Activated CD8-positive, alpha-beta T cell treated with anti-CD3 and anti-CD28 coated beads for 36 hours (primary cell): ENCODE measurements around the gene APOA1. TPM values are rescaled to one million over a fixed set of nuclear protein-coding genes. Genes with fewer than 3 reads are reported as not detected.

Experiments
- ATAC-seq: fragments of 200-7000 bp; cut with Tn5 transposase; one replicate; pipeline ENCODE4 v1.10.0; 2021; ENCODE audit warnings: mild to moderate bottlenecking, moderate library complexity
- CTCF ChIA-PET: fragments of 350-600 bp; sonication (Branson Sonifier 250); formaldehyde crosslinking; loops from one replicate; lab custom pipeline; 2021; ENCODE audit warnings: antibody characterized with exemption; lab: Charles Lee
- POLR2A ChIA-PET: fragments of 350-600 bp; sonication (Branson Sonifier 250); formaldehyde crosslinking; loops from one replicate; lab custom pipeline; 2021; ENCODE audit warnings: antibody characterized with exemption; lab: Charles Lee
- DNase-seq: peaks from one replicate; pipeline ENCODE4 v3.0.0-alpha.2; 2020
- H3K27ac Mint-ChIP-seq: one replicate; pipeline ENCODE4 v1.8.0; 2021; ENCODE audit warnings: mild to moderate bottlenecking, mixed read lengths
- H3K27me3 Mint-ChIP-seq: one replicate; pipeline ENCODE4 v1.8.0; 2021; ENCODE audit warnings: mixed read lengths
- H3K36me3 Mint-ChIP-seq: one replicate; pipeline ENCODE4 v1.8.0; 2021; ENCODE audit warnings: low read depth, mixed read lengths
- H3K4me1 Mint-ChIP-seq: one replicate; pipeline ENCODE4 v1.8.0; 2021; ENCODE audit warnings: low read depth, mixed read lengths
- H3K4me3 Mint-ChIP-seq: one replicate; pipeline ENCODE4 v1.8.0; 2021; ENCODE audit warnings: mild to moderate bottlenecking, moderate library complexity, mixed read lengths
- H3K9me3 Mint-ChIP-seq: one replicate; pipeline ENCODE4 v1.8.0; 2021; ENCODE audit warnings: mixed read lengths
- CTCF ChIP-seq: fragments of 200-600 bp; IDR thresholded peaks from one replicate; pipeline ENCODE4 v1.8.0; 2022; ENCODE audit warnings: antibody characterized with exemption, mild to moderate bottlenecking
- intact Hi-C: fragments of 100-400 bp; cut with micrococcal nuclease; formaldehyde crosslinking; loops from one replicate; pipeline ENCODE4 v1.10.0; 2022
- total RNA-seq, 2 experiments: library from RNA; stranded (reverse); gene quantifications; one replicate each; pipeline ENCODE4 v1.2.3, GENCODE V29; 2021

The APOA1 gene
- total RNA-seq, result not detected

DNA sequence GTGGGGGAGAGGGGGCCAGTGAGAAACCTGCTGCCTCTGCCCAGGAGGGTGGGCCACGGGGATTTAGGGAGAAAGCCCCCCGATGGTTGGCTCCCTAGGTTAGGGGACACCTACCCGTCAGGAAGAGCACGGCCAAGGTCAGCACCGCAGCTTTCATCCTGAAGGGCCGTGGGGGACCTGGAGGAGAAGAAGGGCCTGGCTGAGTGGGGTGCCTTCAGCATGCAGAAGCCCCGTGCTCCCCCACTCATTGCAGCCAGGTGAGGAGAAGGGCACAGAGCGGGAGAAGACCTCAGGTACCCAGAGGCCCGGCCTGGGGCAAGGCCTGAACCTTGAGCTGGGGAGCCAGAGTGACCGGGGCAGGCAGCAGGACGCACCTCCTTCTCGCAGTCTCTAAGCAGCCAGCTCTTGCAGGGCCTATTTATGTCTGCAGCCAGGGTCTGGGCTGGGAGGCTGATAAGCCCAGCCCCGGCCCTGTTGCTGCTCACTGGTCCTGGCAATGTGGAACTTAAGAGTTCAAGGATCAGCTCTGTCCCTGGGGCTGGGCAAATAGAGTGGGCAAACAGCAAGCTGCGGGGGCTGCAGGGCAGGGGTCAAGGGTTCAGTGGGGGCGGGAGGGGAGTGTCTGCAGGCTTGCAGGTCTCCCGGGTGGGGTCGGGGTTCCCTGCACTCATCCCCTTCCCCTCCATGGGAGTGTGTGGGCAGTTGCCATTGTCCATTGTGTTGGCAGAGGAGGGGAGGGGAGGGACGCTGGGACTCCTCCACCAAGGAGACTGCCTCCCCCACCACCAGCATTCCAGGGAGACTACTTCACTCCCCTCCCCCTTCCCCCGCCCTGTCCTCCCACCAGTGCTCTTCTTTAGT is at the start of gene APOA1:
APOA1 (minus strand) TSS at position 392 of the 861 bp plus-strand sequence; CDS start at position 157, 235 bp downstream.
- ATAC-seq, result no peak
- Mint-ChIP-seq H3K27ac (no peak within 1 kb of the TSS), H3K9me3 (no peaks in the 10 kb centered on the region), H3K4me1 (peaks cover 4% of the 10 kb centered on the region), H3K36me3 (no peaks in the 10 kb centered on the region), H3K4me3 (no peak within 1 kb of the TSS), H3K27me3 (no peaks in the 10 kb centered on the region)
- DNase-seq, result no peak
- ChIA-PET CTCF (interaction anchor here (1.0 to 4.3 kb wide), 8 partner anchors 15 to 308 kb away, joined by 3 to 167 read pairs (median 9); partner anchors contain the start of genes APOA5 and ZPR1), POLR2A (interaction anchor here (0.6 to 2.1 kb wide), 5 partner anchors 15 to 64 kb away, joined by 3 to 17 read pairs (median 3); partner anchors contain the start of gene BUD13)
- intact Hi-C loops, result loop anchor here (5.0 kb wide), 1 partner anchor 45 kb away; the partner anchor contains the start of gene APOA5
- TF ChIP-seq CTCF, result no peak

DNA sequence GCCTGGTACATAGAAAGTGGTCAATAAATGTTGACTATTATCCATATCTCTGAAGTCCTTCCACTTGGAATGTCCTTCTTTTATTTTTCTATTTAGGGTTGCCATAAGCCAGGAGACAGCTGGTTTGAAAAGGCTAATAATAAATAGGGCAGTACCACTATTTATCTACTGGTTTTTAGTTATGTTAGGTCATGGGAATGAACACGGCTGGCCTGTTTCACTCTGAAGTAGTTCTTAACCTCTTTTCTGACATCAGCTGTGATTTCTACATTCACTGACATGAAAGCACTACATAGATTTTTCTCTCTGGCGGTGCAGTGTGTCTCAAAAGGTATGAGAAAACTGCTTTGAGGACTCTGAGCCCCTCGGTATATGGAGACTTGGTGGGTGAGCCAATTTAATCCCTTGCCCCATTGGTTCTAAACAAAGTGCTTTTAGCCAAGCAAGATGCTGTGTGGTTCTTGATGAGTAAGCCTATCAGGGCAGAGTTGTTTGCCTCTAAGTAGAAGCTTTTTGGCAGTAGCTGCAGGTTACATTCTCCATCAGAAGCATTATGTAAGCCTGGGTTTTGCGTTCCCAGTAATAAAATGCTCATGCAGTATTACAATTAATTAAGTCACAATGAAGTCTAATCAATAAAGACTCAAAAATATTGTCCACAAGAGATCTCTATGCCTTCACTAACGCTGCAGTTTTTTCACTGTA is 48.7 kb upstream of the APOA1 start:
- Mint-ChIP-seq H3K9me3 (no peaks in the 10 kb centered on the region), H3K4me3 (no peak overlapping the region), H3K27ac (no peak overlapping the region), H3K4me1 (peaks cover 21% of the 10 kb centered on the region), H3K36me3 (no peaks in the 10 kb centered on the region), H3K27me3 (no peaks in the 10 kb centered on the region)
- ChIA-PET POLR2A (interaction anchor here (1.0 kb wide), 1 partner anchor 72 kb away, joined by 3 read pairs; no protein-coding TSS in a partner anchor), CTCF (interaction anchor here (1.7 to 2.0 kb wide), 2 partner anchors 50 to 220 kb away, joined by 7 to 9 read pairs; no protein-coding TSS in a partner anchor)
- DNase-seq, result no peak
- ATAC-seq, result no peak
- intact Hi-C loops, result no loop called here
- TF ChIP-seq CTCF, result no peak

GRCh38 chr11:116882386-116882785 is 45.0 kb upstream of the APOA1 start:
- TF ChIP-seq CTCF, result no peak
- intact Hi-C loops, result loop anchor here (5.0 kb wide), 1 partner anchor 215 kb away; the partner anchor contains the start of gene SIK3
- peak; percentile 80 for ATAC-seq
- Mint-ChIP-seq H3K36me3 (no peaks in the 10 kb centered on the region), H3K4me3 (no peak overlapping the region), H3K27me3 (no peaks in the 10 kb centered on the region), H3K4me1 (peaks cover 19% of the 10 kb centered on the region), H3K9me3 (no peaks in the 10 kb centered on the region), H3K27ac (no peak overlapping the region)
- POLR2A ChIA-PET, result no interaction called here
- DNase-seq, result peak; percentile 12
- CTCF ChIA-PET, result interaction anchor here (0.9 to 4.7 kb wide), 3 partner anchors 44 to 223 kb away, joined by 3 to 72 read pairs (median 5); no protein-coding TSS in a partner anchor

DNA sequence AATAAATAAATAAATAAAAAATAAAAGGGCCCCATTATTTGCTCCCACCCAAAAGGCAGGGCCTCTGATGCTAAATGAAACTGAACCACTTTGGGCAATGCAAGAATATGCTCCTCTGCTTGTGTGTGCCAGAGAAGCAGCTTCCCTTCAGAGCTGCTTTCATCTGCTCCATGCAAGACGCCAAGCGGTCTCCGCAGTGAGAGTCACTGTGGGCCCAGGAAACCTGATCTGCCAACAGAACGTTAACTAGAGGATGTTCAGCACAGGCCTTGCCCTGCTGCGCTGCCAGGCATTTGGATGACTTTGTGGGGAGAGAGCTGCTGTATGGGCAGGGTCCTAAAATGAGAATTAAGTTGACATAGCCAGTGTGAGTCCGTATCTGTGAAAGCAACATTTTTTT is 43.7 kb upstream of the APOA1 start:
- Mint-ChIP-seq H3K36me3 (no peaks in the 10 kb centered on the region), H3K27me3 (no peaks in the 10 kb centered on the region), H3K4me3 (no peak overlapping the region), H3K27ac (peak overlapping the region; percentile 2), H3K4me1 (peaks cover 19% of the 10 kb centered on the region), H3K9me3 (no peaks in the 10 kb centered on the region)
- no peak for ATAC-seq
- DNase-seq, result no peak
- CTCF ChIA-PET, result interaction anchor here (0.7 to 4.7 kb wide), 9 partner anchors 8 to 224 kb away, joined by 3 to 72 read pairs (median 9); no protein-coding TSS in a partner anchor
- TF ChIP-seq CTCF, result no peak
- intact Hi-C loops, result loop anchor here (5.0 kb wide), 1 partner anchor 216 kb away; the partner anchor contains the start of gene SIK3
- POLR2A ChIA-PET, result interaction anchor here (1.0 kb wide), 1 partner anchor 28 kb away, joined by 3 read pairs; no protein-coding TSS in a partner anchor
